ENCODE results near the gene CGB8.
A peak's percentile ranks its signal among the peaks of the same experiment; 100 is the strongest.

CGB8 gene

DNA sequence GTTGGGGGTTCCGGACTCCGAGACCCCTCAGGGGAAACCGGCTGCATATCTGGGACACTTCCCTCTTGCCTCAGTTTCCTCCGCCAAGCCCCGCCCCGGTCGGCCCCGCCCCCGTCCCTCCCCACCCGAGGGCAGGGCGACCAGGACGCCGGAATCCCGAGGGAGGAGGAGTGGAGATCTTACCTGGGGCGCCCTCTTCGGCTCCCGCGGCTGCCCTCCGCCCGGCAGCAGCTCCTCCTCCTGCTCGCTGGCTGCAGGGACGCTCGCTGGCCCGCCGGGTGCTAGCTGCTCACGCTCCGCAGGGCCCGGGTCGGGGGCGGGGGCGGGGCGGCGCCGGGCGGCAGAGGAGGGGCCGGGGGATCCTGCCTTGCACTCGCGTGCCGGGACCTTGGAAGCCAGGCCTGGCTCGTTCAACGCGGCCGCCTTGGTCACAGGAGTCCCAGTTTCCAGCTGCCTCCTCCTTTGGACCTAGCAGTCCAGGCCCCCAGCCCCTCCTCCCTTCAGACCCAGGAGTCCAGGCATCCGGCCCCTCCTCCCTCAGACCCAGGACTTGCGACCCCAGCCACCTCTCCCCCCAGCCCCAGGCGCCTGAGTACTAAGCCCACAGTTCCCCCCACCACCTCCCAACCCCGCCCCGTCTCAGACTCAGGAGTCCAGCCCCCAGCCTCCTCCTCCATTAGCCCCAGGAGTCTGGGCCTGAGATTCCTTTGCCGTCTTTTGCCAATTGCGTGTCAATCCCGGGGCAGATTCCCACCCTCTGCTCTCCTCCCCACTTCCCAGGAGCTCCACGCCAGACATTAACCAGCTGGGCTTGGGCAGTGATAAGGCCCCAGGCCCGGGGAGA, 16.1 kb upstream of the CGB8 start, which contains the start of gene NTF4:
NTF4 (minus strand) TSS at position 51 of the 844 bp plus-strand sequence. CDS start 2,821 bp downstream, outside the sequence.
- peak within 1 kb of the TSS; percentile 27 for H3K4me3 ChIP-seq (ENCODE audit: low read depth, low read length)
- DNase-seq (ENCODE audit: low read depth, low spot score), result no peak
- TF ChIP-seq, protein P1, sequence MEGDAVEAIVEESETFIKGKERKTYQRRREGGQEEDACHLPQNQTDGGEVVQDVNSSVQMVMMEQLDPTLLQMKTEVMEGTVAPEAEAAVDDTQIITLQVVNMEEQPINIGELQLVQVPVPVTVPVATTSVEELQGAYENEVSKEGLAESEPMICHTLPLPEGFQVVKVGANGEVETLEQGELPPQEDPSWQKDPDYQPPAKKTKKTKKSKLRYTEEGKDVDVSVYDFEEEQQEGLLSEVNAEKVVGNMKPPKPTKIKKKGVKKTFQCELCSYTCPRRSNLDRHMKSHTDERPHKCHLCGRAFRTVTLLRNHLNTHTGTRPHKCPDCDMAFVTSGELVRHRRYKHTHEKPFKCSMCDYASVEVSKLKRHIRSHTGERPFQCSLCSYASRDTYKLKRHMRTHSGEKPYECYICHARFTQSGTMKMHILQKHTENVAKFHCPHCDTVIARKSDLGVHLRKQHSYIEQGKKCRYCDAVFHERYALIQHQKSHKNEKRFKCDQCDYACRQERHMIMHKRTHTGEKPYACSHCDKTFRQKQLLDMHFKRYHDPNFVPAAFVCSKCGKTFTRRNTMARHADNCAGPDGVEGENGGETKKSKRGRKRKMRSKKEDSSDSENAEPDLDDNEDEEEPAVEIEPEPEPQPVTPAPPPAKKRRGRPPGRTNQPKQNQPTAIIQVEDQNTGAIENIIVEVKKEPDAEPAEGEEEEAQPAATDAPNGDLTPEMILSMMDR (IDR thresholded peaks at IDR 0.05; ENCODE audit: low read depth, low read length), result no peak
- in situ Hi-C loops (cut with HindIII; ENCODE audit: low sequenced_read_pairs), result no loop called here

DNA sequence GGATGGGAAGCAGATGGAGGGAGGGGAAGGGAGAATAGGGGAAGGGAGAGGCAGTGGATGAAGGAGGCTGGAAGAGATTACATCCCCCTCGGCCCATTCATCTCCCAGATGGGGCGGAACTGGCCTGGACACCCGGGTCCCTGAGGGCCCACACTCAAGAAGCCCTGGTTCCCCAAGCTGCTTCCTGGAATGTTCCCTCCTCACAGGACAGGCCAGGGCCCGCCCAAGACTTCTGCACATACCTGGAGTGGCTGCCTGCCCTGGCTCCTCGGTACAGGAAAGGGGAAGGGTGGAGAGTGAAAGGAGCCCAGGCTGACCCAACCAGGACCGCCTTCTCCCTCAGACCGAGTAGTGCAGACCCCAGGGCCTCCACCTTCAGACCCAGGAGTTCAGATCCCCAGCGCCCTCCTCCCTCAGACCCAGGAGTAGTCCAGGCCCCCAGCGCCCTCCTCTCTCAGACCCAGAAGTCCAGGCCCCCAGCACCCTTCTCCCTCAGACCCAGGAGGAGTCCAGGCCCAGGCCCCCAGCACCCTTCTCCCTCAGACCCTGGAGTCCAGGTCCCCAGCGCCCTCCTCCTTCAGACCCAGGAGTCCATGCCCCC, 15.2 kb upstream of the CGB8 start:
- no peak overlapping the region for H3K4me3 ChIP-seq (ENCODE audit: low read depth, low read length)
- in situ Hi-C loops (cut with HindIII; ENCODE audit: low sequenced_read_pairs), result no loop called here
- TF ChIP-seq, protein P1 (IDR thresholded peaks at IDR 0.05; ENCODE audit: low read depth, low read length), result no peak
- no peak for DNase-seq (ENCODE audit: low read depth, low spot score)

DNA sequence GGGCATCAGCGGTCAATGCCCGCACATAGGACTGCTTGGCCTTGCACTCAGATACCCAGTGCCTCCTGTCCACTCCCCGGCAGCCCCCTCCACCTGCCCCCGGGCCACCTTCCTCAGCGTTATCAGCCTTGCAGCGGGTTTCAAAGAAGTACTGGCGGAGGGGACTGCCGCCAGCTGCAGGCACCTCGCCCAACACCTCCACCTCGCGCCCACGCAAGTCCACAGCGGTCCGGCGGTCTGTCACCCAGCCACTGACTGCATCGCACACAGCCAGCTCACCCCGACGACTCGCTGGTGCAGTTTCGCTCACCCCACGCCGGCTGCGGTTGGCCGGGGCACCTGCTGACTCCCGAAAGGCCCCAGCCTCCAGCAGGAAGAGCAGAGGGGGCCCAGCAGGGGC, 12.5 kb upstream of the CGB8 start:
- DNase-seq (ENCODE audit: low read depth, low spot score), result no peak
- in situ Hi-C loops (cut with HindIII; ENCODE audit: low sequenced_read_pairs), result no loop called here
- H3K4me3 ChIP-seq (ENCODE audit: low read depth, low read length), result no peak overlapping the region
- TF ChIP-seq, protein P1 (IDR thresholded peaks at IDR 0.05; ENCODE audit: low read depth, low read length), result no peak

DNA sequence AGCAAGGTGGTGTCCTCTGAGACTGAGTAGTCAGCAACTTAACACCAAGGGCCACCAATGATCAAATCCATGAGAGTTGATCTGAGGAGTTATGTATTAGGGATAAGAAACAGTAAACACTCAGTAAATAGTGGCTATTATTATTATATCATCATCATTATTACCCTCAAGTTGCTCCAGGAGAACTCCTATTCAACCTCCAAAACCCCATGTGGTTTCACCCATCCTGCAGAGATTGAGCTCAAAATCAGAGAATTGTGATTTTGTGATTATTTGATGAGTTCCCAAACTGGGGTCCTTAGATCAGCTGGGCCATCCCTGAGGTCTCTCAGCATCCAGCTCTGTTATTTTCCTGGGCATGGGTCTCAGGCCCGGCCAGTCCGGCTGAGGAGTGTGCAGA, 12.1 kb upstream of the CGB8 start:
- TF ChIP-seq, protein P1 (IDR thresholded peaks at IDR 0.05; ENCODE audit: low read depth, low read length), result no peak
- in situ Hi-C loops (cut with HindIII; ENCODE audit: low sequenced_read_pairs), result no loop called here
- H3K4me3 ChIP-seq (ENCODE audit: low read depth, low read length), result no peak overlapping the region
- DNase-seq (ENCODE audit: low read depth, low spot score), result no peak

DNA sequence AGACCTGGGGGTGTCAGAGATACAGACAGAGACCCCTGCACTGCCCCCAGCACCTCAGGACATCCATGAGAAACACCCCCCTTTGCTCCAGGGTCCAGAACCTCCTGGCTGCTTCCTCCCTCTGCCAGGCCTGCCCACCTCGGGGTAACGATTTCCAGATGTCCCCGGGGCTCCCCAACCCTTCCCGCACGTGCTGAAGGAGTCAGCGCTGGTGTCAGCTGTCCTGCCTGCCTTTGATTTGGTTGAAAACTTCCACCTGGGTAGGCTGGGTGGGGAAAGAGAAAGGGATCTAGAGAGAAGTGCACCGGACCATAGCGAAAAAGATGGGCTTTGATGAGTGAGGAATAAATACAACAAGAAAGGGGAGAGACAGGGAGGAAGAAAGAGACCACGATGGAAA, 10.1 kb upstream of the CGB8 start:
- no peak for DNase-seq (ENCODE audit: low read depth, low spot score)
- TF ChIP-seq, protein P1 (IDR thresholded peaks at IDR 0.05; ENCODE audit: low read depth, low read length), result no peak
- in situ Hi-C loops (cut with HindIII; ENCODE audit: low sequenced_read_pairs), result no loop called here
- H3K4me3 ChIP-seq (ENCODE audit: low read depth, low read length), result no peak overlapping the region

DNA sequence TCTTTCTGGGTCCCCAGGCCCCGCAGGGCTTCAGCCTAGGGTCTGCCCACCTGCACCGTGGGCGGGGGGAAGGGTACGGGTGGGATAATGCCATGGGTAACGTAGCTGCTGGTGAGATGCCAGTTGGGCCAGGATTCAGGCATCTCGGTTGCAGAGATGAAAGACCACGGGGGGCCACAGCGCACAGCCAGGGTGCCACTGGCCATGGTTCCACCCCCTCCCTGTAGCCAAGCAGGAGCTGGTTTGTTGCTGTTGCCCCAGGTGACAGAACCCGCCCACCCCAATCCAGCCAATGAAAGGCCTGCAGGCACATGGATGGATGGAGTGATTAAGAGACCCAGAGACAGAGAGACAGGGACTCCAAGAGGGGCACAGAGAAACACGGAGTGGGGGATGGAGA, 9.7 kb upstream of the CGB8 start:
- TF ChIP-seq, protein P1 (IDR thresholded peaks at IDR 0.05; ENCODE audit: low read depth, low read length), result no peak
- peak; percentile 35 for DNase-seq (ENCODE audit: low read depth, low spot score)
- in situ Hi-C loops (cut with HindIII; ENCODE audit: low sequenced_read_pairs), result no loop called here

More for the DNA sequence above, 9.7 kb upstream of the CGB8 start:
- H3K4me3 ChIP-seq (ENCODE audit: low read depth, low read length), result no peak overlapping the region
